CD4-positive, alpha-beta T cell treated with Interferon gamma for 1 hour (primary cell): ENCODE results near the gene NFIA.

Source experiments
- DNase-seq: peaks from one replicate; pipeline ENCODE4 v3.0.0-alpha.2; 2020

The NFIA gene

DNA sequence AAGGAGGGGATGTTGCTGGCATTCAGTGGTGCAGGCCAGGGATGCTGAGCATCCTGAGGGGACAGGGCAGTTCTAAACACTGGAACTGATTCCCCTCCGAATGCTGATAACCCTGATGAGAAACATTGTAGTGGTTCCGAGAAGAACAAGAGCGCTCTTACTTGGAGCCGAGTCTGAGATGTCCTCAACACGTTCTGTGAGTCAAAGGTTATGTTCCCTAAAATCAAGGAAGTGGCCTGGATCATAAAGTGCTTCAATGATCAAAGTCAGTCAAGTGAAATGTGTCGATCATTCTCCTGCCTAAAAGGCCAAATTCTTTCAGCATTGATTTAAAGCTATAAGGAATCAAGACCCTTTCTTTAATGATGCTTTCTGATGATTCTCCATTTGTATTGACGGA, 234.1 kb downstream of the NFIA start:
- DNase-seq: no peak

DNA sequence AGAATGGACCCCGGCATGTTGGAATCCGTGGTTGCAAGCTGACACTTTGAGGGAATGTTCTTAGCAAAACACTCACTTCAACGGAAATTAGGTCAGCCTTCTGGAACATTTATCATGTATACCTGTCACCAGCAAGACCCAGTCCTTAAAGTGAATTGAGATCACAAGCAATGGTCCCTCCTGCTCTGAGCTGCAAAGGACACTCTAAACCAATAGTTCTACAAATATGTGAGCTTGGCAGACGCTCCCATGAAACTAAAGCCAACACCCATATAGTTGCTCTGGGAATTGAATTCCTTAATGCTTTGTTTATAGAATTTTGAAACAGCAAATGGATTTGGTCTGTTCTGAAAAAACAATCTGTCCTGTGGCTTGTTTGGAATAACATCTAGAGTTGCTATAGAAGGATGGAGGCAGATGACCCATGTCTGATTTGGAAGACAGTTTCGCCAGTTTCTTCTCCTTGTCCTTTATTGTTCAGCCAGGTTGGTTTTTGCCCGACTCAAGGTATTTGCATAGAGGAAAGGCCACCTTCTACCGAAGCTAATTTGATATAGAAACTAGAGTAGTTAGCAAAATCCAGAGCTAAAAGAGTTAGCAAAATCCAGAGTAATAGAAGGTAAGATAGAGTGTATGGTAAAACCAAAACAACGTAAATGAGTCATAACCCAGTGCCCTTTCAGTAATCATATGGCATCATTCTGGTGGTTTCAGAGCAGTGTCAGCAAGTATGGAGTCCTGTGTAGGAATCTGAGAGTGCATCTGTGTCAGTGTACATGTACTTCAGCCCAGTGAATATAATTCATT, 236.2 kb downstream of the NFIA start:
- DNase-seq: no peak

DNA sequence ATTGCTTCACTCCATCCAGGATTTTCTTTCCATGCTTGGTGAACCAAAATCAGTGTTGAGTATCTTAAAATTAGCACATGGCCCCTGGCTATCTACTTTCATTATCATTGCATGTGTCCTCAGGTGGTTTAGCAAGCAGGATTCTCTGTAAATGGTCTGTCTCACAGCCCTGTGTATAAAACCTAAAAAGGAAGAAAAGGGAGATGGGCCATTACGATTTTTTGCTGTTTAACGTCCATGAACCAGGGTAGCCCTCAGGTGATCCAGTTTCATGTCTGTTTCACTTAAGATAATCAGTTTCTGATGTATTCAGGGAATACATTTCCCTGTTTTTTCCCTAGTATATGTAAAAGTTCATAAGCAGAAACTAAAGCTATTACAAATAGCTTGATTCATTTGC, 238.2 kb downstream of the NFIA start:
- no peak for DNase-seq

DNA sequence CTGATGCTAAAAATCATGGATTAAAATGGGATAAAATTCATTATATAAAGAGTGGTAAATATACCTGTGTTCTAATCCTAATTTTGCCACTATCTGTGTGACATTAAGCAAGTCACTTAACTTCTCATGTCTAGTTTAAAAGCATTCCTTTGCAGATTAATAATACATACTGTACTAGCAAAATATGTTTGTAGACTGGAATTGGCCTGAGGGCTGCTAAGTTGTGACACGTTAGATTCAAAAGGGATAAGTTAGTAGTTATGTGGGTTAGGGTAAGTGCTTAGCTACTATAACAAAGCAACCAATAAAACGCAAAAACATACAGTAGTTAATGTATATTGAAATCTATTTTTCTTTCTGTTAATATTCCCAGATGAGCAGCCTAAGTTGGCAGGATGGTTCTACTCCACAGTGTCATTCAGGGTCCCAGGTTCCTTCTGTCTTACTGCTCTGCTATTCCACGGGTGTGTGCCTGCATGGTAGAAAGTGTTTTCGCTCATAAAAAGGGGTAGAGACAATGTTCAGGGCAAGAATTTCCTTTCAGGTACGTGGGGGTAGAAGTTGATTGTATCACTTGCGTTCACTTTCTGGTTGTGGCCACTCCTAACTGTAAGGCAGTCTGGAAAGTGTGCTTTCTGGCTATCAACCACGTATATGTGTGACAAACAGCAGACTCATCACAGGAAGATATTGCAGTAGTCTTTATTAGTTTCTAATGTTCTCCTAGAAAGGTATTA, 239.8 kb downstream of the NFIA start:
- DNase-seq: no peak

DNA sequence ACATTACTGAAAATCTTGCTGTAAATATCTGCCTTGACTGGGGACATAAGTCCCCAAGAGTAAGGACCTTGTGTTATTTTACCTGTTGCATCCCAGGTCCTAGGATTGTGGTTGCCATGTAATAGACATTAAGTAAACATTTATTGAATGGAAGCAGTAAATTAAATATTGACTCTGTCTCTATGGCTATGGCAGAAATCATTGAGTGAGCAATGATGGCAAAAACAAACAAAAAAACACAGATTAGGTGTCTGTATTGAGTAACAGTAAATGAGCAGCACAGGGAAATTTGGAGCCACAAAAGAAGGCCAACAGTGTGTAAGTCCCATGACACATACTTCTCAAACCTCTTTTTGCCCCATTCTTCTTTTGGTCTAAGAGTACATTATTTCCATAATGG, 240.4 kb downstream of the NFIA start:
- no peak for DNase-seq

DNA sequence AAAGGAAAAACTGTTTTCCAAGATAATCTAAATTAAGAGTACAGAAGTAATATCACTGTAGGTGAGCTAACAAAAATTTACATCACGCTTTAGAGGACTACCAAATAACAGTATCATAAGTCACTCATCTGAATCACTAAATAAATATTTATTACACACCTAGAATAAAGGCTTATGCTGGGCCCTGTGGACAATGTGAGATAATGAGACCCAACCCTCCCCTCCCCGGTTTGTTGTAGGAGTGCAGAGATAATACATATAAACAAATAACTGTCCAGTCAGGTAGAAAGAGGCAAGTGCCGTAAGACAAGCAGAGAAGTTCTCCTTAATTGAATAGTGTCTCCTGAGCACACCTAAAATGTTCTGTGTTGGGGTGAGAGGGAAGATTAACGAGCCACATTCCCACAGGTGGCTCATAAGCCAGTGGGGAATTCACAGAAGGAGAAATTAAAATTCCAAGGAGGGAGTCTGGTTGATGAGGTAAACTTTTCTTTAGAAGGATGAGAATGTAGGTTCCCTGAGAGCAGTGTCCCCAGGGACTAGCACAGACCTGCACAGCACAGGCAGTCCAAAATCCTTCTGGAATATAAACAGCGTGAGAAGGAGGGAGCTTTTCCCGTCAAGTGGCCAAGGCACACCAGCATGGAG, 241.4 kb downstream of the NFIA start:
- DNase-seq: no peak

DNA sequence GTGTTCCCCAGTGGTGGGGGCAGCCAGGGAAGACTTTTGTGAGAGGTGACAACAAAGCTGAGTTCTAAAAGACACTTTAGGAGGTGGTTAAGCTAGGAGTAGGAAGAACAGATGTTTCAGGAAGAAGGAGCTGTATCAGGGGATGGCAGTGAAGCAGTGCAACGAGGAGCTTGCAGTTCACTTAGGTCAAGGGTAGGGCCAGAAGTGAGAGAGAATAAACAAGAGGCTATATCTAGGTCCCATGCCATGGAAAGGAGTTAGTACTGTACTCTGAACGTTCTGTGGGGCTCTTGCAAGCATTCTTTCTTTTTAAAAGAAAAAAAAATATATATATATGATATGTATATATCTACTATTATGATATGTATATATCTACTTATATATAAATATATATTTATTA, 244.4 kb downstream of the NFIA start:
- no peak for DNase-seq

DNA sequence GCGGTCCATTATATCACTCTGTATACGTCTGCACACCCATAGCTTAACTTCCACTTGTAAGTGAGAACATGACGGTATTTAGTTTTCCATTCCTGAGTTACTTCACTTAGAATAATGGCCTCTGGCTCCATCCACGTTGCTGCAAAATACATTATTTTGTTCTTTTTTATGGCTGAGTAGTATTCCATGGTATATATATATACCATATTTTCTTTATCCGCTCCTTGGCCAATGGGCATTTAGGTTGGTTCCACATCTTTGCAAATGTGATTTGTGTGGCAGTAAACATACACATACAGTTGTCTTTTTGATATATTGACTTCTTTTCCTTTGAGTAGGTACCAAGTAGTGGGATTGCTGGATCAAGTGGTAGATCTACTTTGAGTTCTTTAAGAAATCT, 245.1 kb downstream of the NFIA start:
- DNase-seq: no peak

DNA sequence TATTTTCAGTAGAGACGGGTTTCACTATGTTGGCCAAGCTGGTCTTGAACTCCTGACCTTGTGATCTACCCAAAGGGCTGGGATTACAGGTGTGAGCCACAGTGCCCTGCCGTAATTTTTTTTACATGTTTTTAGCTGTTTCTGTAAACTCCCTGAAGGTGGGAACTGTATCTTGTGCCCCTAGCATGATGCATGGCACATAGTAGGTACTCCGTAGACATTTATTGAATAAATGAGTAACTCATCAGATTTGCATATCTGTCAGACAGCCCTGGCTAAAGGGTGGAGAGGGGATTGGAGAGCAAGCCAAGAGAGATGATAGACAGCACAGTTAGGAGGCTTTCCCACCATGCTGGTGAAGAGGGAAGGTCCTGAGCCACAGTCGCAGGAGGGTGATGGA, 247.2 kb downstream of the NFIA start:
- DNase-seq: no peak

DNA sequence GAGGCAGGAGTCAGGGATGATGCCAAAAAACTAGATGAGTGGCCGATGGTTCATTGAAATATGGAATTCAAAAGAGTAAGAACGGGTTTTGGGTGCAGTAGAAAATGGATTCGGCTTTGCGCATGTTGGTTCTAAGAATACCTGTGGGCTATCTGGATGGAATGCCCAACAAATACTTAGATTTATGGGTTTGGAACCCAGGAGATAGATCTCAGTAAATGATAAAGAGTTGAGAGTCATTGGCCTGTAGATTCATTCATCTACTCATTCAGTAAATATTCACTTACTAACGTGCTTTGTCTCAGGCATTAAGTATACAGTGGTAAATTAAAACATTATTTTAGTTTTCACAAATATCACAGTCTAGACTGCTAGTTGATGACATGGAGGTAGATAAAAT, 247.7 kb downstream of the NFIA start:
- DNase-seq: no peak

DNA sequence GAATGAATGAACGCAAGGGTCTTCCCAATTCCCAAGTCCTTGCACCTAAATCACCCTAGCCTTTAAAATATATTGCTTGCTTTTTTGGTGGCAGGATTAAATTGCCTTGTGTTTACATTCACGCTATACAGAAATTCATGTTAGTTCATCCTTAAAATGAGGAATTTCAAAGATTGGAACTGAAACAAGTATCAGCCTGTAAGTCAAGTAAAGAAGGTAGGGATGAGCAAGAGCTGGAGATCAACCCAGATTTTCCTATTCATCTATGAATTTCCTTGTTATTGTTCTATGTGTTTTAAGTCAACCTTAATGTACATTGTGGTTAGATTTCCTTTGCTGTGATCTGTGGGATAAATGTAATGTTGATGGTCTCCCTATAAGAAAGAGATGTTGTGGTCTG, 248.2 kb downstream of the NFIA start:
- no peak for DNase-seq

DNA sequence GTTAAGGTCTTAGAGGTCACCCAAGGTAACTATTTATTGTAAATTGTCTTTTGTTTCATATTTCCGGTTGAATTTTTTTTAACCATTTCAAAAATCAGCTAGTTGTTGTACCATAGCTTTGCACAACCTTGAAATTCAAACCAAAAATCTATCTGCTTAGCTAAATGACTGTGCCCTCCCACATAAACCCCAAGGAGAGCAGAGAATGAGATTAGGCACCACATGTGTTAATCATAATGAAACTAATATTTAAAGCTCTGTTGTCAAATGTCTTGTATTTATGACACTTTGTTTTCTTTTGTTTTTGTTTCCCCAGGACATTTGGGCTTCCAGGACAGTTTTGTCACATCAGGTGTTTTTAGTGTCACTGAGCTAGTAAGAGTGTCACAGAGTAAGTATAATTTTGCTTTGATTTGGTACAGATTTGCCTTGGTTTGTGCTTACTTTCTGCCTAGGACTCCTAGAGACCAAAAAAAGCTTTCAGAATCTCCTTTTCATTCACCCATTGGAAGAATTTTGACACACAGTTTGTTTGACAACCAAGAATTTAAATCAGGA, 249.9 kb downstream of the NFIA start:
- no peak for DNase-seq

DNA sequence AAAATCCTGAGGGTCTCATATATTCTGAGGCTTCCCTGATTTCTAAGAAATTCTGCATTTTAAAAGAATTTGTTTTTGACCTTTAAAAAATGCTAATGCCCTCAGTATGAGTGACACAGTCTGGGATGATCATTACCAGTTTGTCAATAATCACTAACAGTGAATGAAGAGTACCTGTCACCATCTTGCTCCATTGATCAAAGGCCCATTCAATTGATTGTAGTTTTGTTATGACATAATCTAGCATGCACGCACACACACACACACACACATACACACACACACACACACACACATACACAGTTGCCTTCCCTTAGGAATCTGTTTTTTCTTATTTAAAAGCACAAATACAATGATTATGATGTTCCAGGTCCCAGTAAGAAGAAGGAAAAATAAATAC, 250.4 kb downstream of the NFIA start:
- DNase-seq: no peak

DNA sequence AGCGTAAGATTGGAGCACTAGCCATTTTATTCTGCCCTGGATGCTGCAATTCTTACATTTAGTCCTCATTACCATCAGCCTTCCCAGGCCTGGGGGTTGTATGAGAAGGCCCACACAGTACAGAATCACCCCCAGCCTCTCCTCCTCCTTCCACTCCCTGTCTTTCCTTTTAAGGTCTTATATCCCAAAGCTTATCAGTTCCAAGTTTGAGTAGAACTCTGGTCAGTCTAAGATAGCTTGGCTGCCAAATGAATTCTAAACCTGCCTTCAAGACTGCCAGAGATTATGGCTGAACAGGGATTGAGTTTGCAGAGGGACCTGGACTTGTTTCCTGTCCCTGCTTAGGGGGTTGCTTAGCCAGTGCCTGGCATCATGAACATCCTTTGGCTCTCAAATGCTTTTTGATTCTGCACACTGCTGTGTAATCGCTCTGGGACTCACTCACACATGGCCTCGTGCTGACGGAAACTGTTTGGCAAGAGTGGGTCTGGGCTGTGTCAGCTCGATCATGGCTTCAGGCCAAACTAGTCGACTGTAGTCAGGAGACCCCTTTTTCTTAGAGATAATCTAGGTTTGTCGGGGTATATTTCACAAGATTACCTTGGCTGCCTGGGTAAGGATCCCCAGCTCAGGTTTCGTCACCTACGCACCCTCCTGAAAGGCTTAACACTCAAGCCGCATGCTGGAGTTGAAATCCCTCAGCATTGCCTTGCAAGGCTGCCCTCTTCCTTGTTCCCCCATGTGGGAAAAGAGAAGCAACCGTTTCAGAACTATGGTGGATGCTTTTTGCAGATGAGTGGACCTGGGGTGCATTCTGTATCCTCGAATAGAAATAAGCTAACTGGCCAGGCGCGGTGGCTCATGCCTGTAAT, 252.6 kb downstream of the NFIA start:
- no peak for DNase-seq

DNA sequence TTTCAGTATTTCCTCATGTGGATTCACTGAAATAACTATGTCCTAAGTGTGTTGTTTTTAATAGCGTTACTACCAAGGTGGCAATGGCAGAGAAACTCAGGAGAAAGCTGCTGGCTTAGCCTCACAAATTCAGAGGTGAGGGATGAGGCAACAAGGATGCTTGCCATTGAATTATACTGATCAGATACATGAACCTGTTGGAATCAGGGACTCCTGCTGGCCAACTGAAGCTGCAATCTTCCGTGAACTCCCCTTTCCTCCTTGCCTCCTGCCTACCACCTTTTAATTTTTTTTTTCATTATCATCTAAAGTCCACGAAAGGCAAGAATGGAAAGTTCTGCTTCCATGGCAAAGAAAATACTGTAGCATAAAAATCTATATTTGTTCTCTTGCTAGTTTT, 254.7 kb downstream of the NFIA start:
- no peak for DNase-seq

DNA sequence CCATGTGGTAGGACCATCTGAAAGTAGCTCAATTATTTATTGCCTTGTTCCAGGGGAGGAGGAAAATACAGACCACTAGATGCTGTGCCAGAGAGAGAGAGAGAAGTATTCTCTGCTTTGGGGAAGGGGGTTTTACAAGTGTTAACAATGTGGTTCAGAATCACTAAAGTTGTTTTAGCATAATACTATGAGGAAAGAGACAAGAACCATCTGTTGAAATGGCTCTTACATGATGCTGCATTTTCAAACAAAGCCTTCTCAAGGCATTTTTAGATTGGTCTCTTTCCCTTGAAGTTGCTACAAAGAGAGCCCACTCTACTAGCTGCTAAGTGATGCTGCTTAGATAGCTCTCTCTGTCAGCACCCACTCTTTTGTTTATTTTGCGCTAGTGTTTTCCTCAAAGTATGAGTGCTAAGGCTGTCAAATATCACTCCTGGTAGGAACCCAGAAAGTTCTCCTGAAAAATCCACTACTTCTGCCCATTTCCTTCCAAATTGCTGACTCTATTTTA, 255.1 kb downstream of the NFIA start:
- DNase-seq: no peak

DNA sequence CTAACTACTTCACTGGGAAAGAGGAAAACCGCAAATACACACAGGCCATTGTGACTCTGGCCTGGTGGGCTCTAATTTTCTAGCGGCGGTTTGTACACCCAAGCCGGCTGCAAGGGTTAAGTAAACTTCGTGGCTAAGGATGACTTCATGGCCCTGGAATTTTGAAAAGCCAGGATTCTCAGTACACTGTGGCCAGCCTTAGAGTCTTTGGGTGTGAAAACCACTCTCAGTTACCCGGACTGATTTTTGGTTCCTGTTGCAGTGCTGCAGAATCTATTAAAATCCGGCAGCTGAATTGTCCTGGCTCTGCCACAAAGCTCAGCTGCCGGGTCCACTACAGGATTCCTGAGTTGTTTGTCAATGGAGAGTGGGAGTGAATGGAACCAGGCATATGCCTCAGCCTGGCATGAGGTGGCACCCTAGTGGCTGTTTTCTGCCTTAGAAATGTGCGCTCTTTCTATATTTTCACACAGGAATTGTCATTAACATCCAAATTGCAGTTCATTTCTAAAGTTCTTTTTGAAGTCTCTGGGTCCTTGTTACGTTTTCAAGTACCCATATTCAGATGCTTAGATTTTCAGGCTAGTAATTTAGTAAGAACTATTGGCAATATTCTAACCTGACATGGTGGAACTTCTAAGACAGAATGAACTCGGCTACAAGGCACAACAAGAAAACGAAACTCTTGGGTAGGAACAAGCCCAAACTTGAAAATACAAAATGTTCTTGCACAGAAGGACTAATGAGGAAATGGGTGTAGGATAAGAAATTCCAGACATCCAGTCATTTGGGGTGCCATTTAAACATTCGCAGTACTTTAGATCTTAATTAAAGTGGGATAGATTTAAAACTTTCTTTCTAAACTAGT, 255.9 kb downstream of the NFIA start:
- no peak for DNase-seq

DNA sequence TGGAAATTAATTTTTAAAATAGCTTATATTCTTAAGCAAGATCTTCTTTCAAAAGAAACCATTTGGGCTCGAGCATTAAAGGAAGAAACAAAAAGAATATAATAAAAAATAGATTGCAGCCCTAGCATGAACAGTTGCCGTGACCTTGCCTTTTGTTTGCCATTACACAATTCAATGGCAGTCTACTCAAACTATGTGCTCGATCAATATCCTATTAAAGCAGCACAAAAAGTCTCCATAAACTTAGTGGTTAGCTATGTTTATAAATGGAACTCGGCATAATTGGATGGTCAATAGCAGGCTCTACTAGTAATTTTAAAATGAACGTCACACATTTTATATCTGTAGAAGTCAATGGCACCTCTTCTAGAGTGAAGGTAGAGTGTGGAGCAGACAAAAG, 256.5 kb downstream of the NFIA start:
- DNase-seq: no peak

DNA sequence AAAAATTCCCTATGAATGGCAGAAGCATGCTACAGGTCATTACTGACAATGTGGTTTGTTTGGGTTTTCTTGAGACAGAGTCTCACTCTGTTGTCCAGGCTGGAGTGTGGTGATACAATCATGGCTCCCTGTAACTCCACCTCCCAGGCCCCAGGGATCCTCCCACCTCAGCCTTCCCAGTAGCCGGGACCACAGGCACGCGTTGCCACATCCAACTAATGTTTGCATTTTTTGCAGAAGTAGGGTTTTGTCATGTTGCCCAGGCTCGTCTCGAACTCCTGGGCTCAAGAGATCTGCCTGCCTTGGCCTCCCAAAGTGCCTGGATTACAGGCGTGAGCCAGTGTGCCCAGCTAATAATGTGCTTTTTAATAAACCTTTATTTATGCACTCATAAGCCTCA, 259.1 kb downstream of the NFIA start:
- DNase-seq: no peak

DNA sequence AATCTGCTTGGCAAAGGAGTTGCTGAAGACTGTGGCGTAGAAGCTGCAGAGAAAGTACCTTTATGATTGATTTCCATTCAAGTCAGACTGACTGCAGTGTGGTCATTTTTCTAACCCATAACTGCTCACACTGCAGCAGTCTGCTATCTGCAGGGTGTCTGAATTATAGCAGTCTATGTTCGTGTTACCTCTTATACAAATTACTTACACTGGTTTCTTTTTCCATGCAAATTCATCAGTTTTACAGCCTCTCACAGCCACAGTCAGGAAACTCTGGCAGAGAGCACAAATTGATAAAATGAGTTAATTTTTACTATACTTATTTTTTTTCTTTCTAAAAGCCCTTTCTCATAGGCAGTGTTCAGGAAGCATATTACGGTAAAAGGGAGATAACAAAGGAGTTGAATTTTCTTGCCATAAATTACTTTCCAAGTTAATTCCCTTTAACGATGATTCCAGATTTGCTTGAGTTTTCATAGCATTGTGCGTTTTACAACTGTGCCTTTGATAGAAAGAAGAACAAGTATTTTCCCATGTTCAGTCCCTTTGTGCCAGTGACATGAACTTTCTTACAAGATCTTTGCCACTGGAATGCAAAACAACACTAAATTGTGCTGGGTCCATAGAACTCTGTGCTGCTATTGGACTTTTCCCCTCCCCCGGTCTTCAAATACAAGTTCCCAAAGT, 261.5 kb downstream of the NFIA start:
- no peak for DNase-seq

DNA sequence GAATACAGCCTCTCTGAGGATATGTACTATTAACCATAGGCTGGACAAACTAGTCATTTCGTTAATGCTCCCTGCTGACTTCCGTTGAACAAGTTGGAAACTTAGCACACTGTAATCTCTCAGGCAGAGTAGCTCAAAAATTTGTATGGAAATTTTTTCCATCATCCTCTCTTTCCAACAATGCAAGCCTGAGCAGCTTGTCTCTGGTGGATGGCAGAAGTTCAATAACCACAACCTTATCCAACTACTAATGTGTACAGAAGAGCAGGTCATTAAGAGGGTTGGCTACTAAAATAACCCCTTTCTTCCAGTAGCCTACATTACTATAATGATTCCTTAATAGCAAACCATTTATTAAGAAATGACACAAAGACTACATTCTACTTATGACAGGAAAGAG, 262.3 kb downstream of the NFIA start:
- no peak for DNase-seq
